ENCODE measurements around the gene NUDT1. TPM values are rescaled to one million over a fixed set of nuclear protein-coding genes. Genes with fewer than 3 reads are reported as not detected.

NUDT1 gene
- total and polyA plus RNA-seq, 12 donors = 2.5 to 17.3 (median 8.7) TPM

GRCh38 chr7:2195400-2196246, 46.4 kb upstream of the NUDT1 start:
- 93 to 97% (median 95%) methylated on average over 9 to 13 of the region's 13 CpGs for WGBS, 4 donors
- Histone ChIP-seq H3K9me3 (replicated peaks in 1 of 3) (no peaks in the 10 kb centered on the region), H3K4me3 (no peak overlapping the region), H3K27me3 (no peaks in the 10 kb centered on the region), H3K27ac (no peak overlapping the region), H3K4me1 (replicated peaks in 1 of 2) (no peaks in the 10 kb centered on the region), H3K36me3 (replicated peaks in 1 of 2) (peaks cover 0 to 10% of the 10 kb centered on the region in 2 donors)
- peak in 2 of 7 donors; percentile 1 to 3 for DNase-seq
- intact Hi-C loops (cut with DNase I) = no loop called here
- TF ChIP-seq POLR2A (IDR thresholded peaks at IDR 0.05) = no peak
- TF ChIP-seq, protein P1, sequence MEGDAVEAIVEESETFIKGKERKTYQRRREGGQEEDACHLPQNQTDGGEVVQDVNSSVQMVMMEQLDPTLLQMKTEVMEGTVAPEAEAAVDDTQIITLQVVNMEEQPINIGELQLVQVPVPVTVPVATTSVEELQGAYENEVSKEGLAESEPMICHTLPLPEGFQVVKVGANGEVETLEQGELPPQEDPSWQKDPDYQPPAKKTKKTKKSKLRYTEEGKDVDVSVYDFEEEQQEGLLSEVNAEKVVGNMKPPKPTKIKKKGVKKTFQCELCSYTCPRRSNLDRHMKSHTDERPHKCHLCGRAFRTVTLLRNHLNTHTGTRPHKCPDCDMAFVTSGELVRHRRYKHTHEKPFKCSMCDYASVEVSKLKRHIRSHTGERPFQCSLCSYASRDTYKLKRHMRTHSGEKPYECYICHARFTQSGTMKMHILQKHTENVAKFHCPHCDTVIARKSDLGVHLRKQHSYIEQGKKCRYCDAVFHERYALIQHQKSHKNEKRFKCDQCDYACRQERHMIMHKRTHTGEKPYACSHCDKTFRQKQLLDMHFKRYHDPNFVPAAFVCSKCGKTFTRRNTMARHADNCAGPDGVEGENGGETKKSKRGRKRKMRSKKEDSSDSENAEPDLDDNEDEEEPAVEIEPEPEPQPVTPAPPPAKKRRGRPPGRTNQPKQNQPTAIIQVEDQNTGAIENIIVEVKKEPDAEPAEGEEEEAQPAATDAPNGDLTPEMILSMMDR (IDR thresholded peaks at IDR 0.05) = no peak

- Histone ChIP-seq H3K27ac (no peak overlapping the region), H3K4me1 (replicated peaks in 1 of 2) (no peaks in the 10 kb centered on the region), H3K27me3 (no peaks in the 10 kb centered on the region), H3K4me3 (no peak overlapping the region), H3K9me3 (replicated peaks in 1 of 3) (no peaks in the 10 kb centered on the region), H3K36me3 (replicated peaks in 1 of 2) (peaks cover 0 to 10% of the 10 kb centered on the region in 2 donors)
- intact Hi-C loops (cut with DNase I) = no loop called here
- TF ChIP-seq POLR2A (IDR thresholded peaks at IDR 0.05) = no peak
- TF ChIP-seq, protein P1 (IDR thresholded peaks at IDR 0.05) = no peak
- DNase-seq = peak in 3 of 7 donors; percentile 5 to 19 (median 14)
- 90 to 95% (median 93%) methylated on average over 19 to 32 of the region's 32 CpGs for WGBS, 4 donors
These were observed 45.3 kb upstream of the NUDT1 start for GRCh38 chr7:2196381-2197378.

DNA sequence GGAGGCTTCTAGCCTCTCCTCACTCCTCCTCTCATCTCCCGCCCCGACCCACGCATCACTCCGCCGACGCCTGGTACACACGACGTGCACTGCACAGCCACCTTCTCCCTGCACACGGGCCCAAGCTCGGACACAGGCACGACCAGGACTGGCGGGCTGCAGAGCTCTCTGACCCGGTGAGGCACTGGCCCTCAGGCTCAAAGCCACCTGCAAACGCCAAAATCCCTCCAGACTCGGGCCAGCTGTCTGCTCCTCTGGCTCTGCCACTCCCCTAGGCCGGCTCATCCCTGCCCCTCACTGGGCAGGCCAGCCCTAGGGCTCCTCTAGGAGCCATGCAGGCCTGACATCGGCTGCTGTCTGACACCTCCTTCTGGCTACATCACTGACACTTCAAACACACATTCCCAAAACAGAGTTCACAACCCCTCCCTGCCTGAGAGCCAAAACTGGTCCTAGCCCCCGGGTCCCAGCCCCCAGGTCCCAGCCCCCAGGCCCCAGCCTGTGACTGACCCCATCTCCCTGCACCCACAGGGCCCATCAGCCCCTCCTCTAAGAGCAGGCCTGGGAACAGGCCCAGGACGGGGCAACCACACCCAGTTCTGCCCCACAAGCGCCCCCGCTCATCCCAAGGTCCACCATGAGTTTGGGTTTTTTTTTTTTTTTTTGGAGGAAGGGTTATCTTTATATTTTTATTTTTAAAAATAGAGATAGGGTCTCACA, 44.4 kb upstream of the NUDT1 start:
- 88 to 95% (median 93%) methylated on average over 3 to 21 of the region's 21 CpGs for whole genome bisulfite sequencing, 4 donors
- Histone ChIP-seq H3K4me1 (replicated peaks in 1 of 2) (no peaks in the 10 kb centered on the region), H3K36me3 (replicated peaks in 1 of 2) (peaks cover 0 to 10% of the 10 kb centered on the region in 2 donors), H3K27me3 (no peaks in the 10 kb centered on the region), H3K27ac (no peak overlapping the region), H3K4me3 (no peak overlapping the region), H3K9me3 (replicated peaks in 1 of 3) (no peaks in the 10 kb centered on the region)
- TF ChIP-seq, protein P1 (IDR thresholded peaks at IDR 0.05) = no peak
- TF ChIP-seq POLR2A (IDR thresholded peaks at IDR 0.05) = no peak
- intact Hi-C loops (cut with DNase I) = no loop called here
- peak in 1 of 7 donors; percentile 3 for DNase-seq
